Natural killer cell treated with Interleukin-12 subunit alpha and Interleukin-12 subunit beta and Interleukin-15 and Interleukin-18, amount 100 ng/mL, for 72 hours (primary cell): ENCODE measurements around the gene FALEC. TPM values are rescaled to one million over a fixed set of nuclear protein-coding genes. Genes with fewer than 3 reads are reported as not detected.

ENCODE experiments used
- ATAC-seq, 2 donors: fragments of 150-1000 bp; cut with Tn5 transposase in 1 of 2; sonication (Bioruptor Pico), chemical (Tn5 transposase) in 1 of 2; 2 replicates each; pipeline ENCODE4 v1.10.0; 2021
- DNase-seq: peaks from one replicate; pipeline ENCODE4 v3.0.0; 2022; ENCODE audit warnings: low spot score
- H3K27ac Mint-ChIP-seq, 2 donors: 1 replicate in 1 of 2; 2 replicates in 1 of 2; pipeline ENCODE4 v1.8.0; 2022; ENCODE audit warnings: mixed read lengths in 2 of 2, mild to moderate bottlenecking in 1 of 2, moderate library complexity in 1 of 2
- H3K27me3 Mint-ChIP-seq, 2 donors: 1 replicate in 1 of 2; 2 replicates in 1 of 2; pipeline ENCODE4 v1.8.0; 2022; ENCODE audit warnings: mixed read lengths in 2 of 2
- H3K36me3 Mint-ChIP-seq: one replicate; pipeline ENCODE4 v1.8.0; 2022; ENCODE audit warnings: mixed read lengths
- H3K4me1 Mint-ChIP-seq, 2 donors: 1 replicate in 1 of 2; 2 replicates in 1 of 2; pipeline ENCODE4 v1.8.0; 2022; ENCODE audit warnings: low read depth in 2 of 2, mixed read lengths in 2 of 2, mild to moderate bottlenecking in 1 of 2
- H3K4me3 Mint-ChIP-seq: one replicate; pipeline ENCODE4 v1.8.0; 2022; ENCODE audit warnings: mixed read lengths
- H3K9me3 Mint-ChIP-seq: 2 replicates; pipeline ENCODE4 v1.8.0; 2022; ENCODE audit warnings: mixed read lengths
- total RNA-seq, 2 donors: library from RNA; stranded (reverse); gene quantifications; one replicate each; pipeline ENCODE4 v1.2.3, GENCODE V29; 2022

FALEC gene
- total RNA-seq = not detected

DNA sequence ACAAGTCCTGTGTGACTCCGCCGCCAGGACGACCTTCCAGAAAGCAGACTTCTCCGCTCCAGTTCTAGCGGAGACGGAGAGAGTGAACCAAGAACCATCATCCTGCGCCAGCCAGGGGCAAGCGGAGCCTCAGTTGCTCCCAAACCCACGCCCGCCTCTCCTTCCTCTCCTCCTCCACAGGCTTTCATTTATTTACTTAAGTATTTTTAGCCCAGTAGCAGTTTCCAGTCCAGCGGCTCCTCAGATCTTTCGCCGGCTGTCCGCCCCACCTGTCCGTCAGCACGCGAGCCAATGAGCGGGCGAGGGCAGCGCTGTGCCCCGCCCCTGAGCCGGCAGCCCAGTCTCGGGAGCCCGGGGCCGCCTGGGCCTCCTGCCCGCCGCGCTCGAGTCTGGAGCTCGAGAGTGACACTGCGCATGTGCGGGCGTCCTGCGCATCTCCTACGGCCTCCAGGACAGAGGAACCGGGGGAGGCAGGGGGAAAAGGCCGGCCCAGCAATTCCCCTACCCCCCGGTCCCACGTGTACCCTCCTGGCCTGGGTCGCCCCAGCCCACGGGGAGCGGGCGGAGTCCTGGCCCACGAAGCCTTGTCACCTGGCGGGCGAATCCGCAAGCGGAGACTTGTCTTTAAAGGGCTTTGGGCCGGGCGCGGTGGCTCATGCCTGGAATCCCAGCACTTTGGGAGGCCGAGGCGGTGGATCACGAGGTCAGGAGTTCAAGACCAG is at the start of gene FALEC:
Gene FALEC, plus strand, starts transcription at position 425 of the 722 bp plus-strand sequence.
- Mint-ChIP-seq H3K9me3 (no peaks in the 10 kb centered on the region), H3K4me3 (peak within 1 kb of the TSS; percentile 80), H3K4me1 (peaks cover 9 to 12% of the 10 kb centered on the region in 2 donors), H3K36me3 (no peaks in the 10 kb centered on the region), H3K27me3 (no peaks in the 10 kb centered on the region), H3K27ac (peak within 1 kb of the TSS; percentile 46 to 74)
- ATAC-seq (peak; percentile 100), DNase-seq (peak; percentile 98)

DNA sequence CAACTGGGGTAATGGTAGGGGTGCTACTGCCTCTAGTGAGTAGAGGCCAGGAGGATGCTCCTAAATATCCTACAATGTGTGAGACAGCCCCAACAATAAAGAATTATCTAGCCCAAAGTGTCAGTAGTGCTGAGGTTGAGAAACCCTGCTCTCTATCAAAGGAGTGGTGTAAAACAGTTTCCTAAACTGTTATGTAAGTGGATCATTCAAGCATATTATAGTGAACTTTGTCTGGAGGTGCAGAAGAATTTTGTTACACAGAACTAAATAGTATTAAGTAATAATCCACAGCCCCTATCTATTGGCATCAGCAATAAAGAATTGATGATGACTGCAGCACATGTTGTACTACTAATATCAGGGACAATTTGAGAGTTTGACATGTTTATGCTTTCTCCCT is 48.6 kb upstream of the FALEC start:
- H3K4me3 Mint-ChIP-seq = no peak overlapping the region
- H3K27ac Mint-ChIP-seq = peak overlapping the region in 1 of 2 donors; percentile 10
- H3K36me3 Mint-ChIP-seq = peaks cover 20% of the 10 kb centered on the region
- DNase-seq = no peak
- H3K9me3 Mint-ChIP-seq = no peaks in the 10 kb centered on the region
- no peaks in the 10 kb centered on the region for H3K27me3 Mint-ChIP-seq
- H3K4me1 Mint-ChIP-seq = peaks cover 0 to 9% of the 10 kb centered on the region in 2 donors
- no peak for ATAC-seq

- no peaks in the 10 kb centered on the region for H3K9me3 Mint-ChIP-seq
- H3K27ac Mint-ChIP-seq = no peak overlapping the region
- no peaks in the 10 kb centered on the region for H3K27me3 Mint-ChIP-seq
- no peak overlapping the region for H3K4me3 Mint-ChIP-seq
- no peak for DNase-seq
- peaks cover 21% of the 10 kb centered on the region for H3K36me3 Mint-ChIP-seq
- peaks cover 0 to 7% of the 10 kb centered on the region in 2 donors for H3K4me1 Mint-ChIP-seq
- no peak for ATAC-seq
These were observed 46.3 kb upstream of the FALEC start for GRCh38 chr1:150469291-150469690.

GRCh38 chr1:150472601-150473200 is 42.9 kb upstream of the FALEC start:
- Mint-ChIP-seq H3K4me3 (no peak overlapping the region), H3K36me3 (peaks cover 14% of the 10 kb centered on the region), H3K9me3 (no peaks in the 10 kb centered on the region), H3K4me1 (peaks cover 0 to 5% of the 10 kb centered on the region in 2 donors), H3K27me3 (no peaks in the 10 kb centered on the region), H3K27ac (no peak overlapping the region)
- no peak for DNase-seq
- no peak for ATAC-seq

GRCh38 chr1:150473659-150474058 is 41.9 kb upstream of the FALEC start:
- Mint-ChIP-seq H3K36me3 (peaks cover 14% of the 10 kb centered on the region), H3K27ac (no peak overlapping the region), H3K4me1 (peaks cover 0 to 5% of the 10 kb centered on the region in 2 donors), H3K9me3 (no peaks in the 10 kb centered on the region), H3K4me3 (no peak overlapping the region), H3K27me3 (no peaks in the 10 kb centered on the region)
- ATAC-seq = no peak
- no peak for DNase-seq

DNA sequence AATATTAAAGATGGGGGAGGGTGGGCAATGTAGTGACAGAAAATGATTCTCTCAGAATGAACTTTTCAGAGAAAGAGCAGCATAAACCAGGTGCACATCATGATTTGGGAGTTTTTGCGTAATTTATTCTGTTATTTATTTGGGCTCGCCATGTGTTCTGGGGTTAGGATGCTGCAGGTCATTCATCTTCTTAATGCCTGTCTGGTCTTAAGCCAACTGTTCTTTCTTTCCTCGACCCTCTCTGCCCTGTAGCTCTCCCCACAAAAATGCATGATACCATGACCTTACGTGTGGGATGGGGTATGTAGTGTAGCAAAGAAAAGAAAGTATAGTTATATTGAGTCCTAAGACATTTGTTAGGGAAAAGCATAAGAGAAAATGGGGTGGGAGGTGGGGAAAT is 40.7 kb upstream of the FALEC start:
- Mint-ChIP-seq H3K9me3 (no peaks in the 10 kb centered on the region), H3K4me3 (no peak overlapping the region), H3K4me1 (peaks cover 0 to 6% of the 10 kb centered on the region in 2 donors), H3K36me3 (peaks cover 14% of the 10 kb centered on the region), H3K27me3 (no peaks in the 10 kb centered on the region), H3K27ac (peak overlapping the region in 1 of 2 donors; percentile 27)
- DNase-seq = no peak
- ATAC-seq = no peak

- H3K9me3 Mint-ChIP-seq = no peaks in the 10 kb centered on the region
- ATAC-seq (no peak), DNase-seq (no peak)
- no peak overlapping the region for H3K27ac Mint-ChIP-seq
- H3K4me3 Mint-ChIP-seq = no peak overlapping the region
- H3K4me1 Mint-ChIP-seq = peaks cover 0 to 4% of the 10 kb centered on the region in 2 donors
- peaks cover 3% of the 10 kb centered on the region for H3K36me3 Mint-ChIP-seq
- H3K27me3 Mint-ChIP-seq = no peaks in the 10 kb centered on the region
These were observed 38.8 kb upstream of the FALEC start for GRCh38 chr1:150476754-150477153.

DNA sequence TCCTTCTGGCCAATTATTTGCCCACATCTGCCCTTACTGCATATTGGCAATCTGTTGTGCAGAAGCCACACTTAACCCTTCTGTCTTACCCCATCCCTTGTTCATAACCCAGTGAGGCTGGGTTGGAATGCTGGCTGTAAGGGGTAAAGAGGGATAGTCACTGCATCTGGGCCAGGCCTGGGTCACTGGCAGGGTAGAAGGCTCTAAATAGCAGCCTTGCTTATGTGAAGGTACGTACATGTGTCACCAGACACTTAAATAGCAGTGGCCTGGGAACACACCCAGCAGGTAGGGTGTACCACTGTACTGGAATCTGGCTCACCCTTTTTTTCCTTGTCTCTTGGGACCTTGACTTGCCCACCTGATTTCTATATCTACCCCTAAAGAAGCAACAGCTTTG is 38.2 kb upstream of the FALEC start:
- Mint-ChIP-seq H3K27ac (no peak overlapping the region), H3K27me3 (no peaks in the 10 kb centered on the region), H3K4me3 (no peak overlapping the region), H3K36me3 (no peaks in the 10 kb centered on the region), H3K9me3 (no peaks in the 10 kb centered on the region), H3K4me1 (peaks cover 0 to 3% of the 10 kb centered on the region in 2 donors)
- DNase-seq (no peak), ATAC-seq (no peak)

- ATAC-seq (no peak), DNase-seq (no peak)
- H3K36me3 Mint-ChIP-seq = no peaks in the 10 kb centered on the region
- H3K4me3 Mint-ChIP-seq = no peak overlapping the region
- no peaks in the 10 kb centered on the region for H3K27me3 Mint-ChIP-seq
- no peak overlapping the region for H3K27ac Mint-ChIP-seq
- peaks cover 0 to 3% of the 10 kb centered on the region in 2 donors for H3K4me1 Mint-ChIP-seq
- no peaks in the 10 kb centered on the region for H3K9me3 Mint-ChIP-seq
These were observed 37.8 kb upstream of the FALEC start for GRCh38 chr1:150477733-150478132.

GRCh38 chr1:150479370-150479769 is 36.2 kb upstream of the FALEC start:
- H3K4me1 Mint-ChIP-seq = peaks cover 0 to 3% of the 10 kb centered on the region in 2 donors
- no peaks in the 10 kb centered on the region for H3K9me3 Mint-ChIP-seq
- H3K27ac Mint-ChIP-seq = no peak overlapping the region
- no peak for DNase-seq
- no peak for ATAC-seq
- H3K27me3 Mint-ChIP-seq = no peaks in the 10 kb centered on the region
- no peaks in the 10 kb centered on the region for H3K36me3 Mint-ChIP-seq
- H3K4me3 Mint-ChIP-seq = no peak overlapping the region

DNA sequence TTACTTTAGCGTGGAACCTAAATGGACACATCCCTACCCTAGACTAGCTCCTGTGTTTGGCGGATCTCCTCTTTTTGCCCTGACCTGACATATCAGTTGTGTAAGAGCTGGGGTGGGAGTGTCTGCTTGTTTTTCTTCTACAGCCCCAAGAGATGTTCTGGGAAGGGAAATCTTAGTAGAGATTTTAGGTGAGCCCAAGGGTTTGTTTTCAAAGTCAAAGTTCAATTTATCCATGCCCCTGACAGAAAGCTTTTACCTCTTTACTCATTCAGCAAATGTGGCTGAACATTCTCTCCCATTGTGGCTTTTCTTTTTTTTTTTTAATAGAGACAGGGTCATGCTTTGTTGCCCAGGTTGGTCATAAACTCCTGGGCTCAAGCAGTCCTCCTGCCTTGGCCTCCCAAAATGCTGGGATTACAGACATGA is 35.6 kb upstream of the FALEC start:
- Mint-ChIP-seq H3K9me3 (no peaks in the 10 kb centered on the region), H3K36me3 (no peaks in the 10 kb centered on the region), H3K27me3 (no peaks in the 10 kb centered on the region), H3K4me3 (no peak overlapping the region), H3K27ac (no peak overlapping the region), H3K4me1 (peaks cover 0 to 3% of the 10 kb centered on the region in 2 donors)
- no peak for ATAC-seq
- DNase-seq = no peak

- DNase-seq = no peak
- ATAC-seq = no peak
- Mint-ChIP-seq H3K9me3 (no peaks in the 10 kb centered on the region), H3K36me3 (peaks cover 8% of the 10 kb centered on the region), H3K27ac (no peak overlapping the region), H3K27me3 (no peaks in the 10 kb centered on the region), H3K4me1 (peaks cover 26 to 28% of the 10 kb centered on the region in 2 donors), H3K4me3 (no peak overlapping the region)
These were observed 31.1 kb upstream of the FALEC start for GRCh38 chr1:150484431-150484830.

GRCh38 chr1:150484861-150485260 is 30.7 kb upstream of the FALEC start:
- peak overlapping the region; percentile 2 for H3K4me3 Mint-ChIP-seq
- no peak for ATAC-seq
- peaks cover 8% of the 10 kb centered on the region for H3K36me3 Mint-ChIP-seq
- peak overlapping the region; percentile 3 to 12 for H3K27ac Mint-ChIP-seq
- no peak for DNase-seq
- H3K4me1 Mint-ChIP-seq = peaks cover 26% of the 10 kb centered on the region in 2 donors
- no peaks in the 10 kb centered on the region for H3K9me3 Mint-ChIP-seq
- no peaks in the 10 kb centered on the region for H3K27me3 Mint-ChIP-seq

- peaks cover 18% of the 10 kb centered on the region for H3K36me3 Mint-ChIP-seq
- H3K27ac Mint-ChIP-seq = peak within 1 kb of the TSS; percentile 95 to 96
- H3K4me3 Mint-ChIP-seq = peak within 1 kb of the TSS; percentile 97
- ATAC-seq = peak; percentile 100
- H3K4me1 Mint-ChIP-seq = peaks cover 25 to 26% of the 10 kb centered on the region in 2 donors
- DNase-seq = peak; percentile 98
- H3K27me3 Mint-ChIP-seq = no peaks in the 10 kb centered on the region
- H3K9me3 Mint-ChIP-seq = no peaks in the 10 kb centered on the region
These were observed 28.4 kb upstream of the FALEC start, which contains the start of gene TARS2 for GRCh38 chr1:150486966-150487762. Gene TARS2, plus strand, starts transcription at chr1:150487419. Its CDS starts 32 bp downstream, at chr1:150487451.
